NCI-H146 (cell line): ENCODE data around the gene LCOR.
"Not testable (repeated sequence)": the region's sequence is repeated elsewhere in the genome, so short reads cannot be mapped to it uniquely, and the experiment has no call there.

Experiments
- DNase-seq: peaks from one replicate; lab custom pipeline; 2025; lab: John Stamatoyannopoulos, UW

Gene LCOR

DNA sequence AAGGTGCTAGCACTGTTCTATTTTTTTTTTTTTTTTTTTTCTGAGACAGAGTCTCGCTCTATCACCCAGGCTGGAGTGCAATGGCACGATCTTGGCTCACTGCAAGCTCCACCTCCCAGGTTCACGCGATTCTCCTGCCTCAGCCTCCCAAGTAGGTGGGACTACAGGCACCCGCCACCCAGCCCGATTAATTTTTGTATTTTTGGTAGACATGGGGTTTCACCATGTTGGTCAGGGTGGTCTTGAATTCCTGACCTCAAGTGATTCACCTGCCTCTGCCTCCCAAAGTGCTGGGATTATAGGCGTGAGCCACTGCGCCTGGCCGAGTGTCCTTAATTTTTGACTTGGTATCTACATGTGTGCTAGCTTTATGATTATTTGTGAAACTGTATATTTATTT lies 201.7 kb downstream of the LCOR start:
- not testable (repeated sequence) for DNase-seq

DNA sequence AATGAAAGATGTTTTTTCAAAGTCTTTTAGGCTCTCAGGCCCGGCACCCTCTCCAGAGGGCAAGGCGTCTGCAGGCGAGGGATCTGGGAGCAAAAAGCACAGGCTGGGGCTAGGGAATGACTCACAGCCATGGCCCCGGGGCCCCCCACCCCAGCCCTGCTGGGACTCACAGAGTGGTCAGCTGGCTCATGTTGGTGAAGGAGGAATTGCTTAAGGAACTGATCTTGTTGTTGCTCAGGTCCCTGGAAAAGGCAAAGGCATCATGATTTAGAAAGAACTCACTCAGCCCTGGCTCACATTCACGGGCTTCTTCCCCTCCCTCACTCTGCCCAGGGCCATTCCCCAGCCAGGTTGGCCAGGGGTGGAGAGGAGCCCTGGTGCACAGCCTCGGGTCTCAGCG lies 202.2 kb downstream of the LCOR start:
- DNase-seq: no peak

DNA sequence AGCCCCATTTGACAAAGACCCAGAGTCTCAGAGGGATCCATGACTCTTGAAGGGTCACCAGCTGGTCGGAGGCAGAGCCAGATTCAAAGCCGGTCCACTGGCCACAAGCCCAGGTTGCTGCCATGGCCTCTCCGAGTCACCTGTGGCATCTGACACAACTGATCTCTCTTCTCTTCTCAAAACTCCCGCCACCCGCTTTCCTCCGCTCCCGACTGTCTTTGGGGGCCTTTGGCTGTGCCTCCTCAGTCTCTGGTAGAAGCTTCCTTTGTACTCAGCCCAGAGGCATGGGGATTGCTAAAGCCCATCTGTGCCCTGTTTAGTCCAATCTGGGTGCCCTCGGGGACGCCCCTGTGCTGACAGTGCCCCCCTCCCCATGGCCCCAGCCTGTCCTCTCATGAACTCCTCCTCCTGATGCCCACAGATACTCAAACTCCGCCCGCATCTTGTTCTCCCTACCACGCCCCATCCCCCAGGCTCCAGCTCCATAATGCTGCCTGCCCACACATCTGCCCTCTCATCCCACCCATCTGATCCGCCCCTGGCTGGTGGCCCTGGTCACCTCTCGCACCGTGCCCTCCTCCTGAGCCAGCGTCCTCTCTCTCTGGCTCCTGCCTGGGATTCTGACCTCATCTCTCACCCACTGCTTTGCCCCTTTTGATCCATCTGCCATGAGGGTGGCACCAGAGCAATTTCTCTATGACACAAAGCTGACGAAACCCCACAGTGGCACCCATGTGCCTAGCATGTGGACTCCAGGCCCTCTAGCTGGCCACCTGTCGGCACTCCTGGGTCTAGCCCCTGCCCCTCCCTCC lies 203.1 kb downstream of the LCOR start:
- DNase-seq: no peak

DNA sequence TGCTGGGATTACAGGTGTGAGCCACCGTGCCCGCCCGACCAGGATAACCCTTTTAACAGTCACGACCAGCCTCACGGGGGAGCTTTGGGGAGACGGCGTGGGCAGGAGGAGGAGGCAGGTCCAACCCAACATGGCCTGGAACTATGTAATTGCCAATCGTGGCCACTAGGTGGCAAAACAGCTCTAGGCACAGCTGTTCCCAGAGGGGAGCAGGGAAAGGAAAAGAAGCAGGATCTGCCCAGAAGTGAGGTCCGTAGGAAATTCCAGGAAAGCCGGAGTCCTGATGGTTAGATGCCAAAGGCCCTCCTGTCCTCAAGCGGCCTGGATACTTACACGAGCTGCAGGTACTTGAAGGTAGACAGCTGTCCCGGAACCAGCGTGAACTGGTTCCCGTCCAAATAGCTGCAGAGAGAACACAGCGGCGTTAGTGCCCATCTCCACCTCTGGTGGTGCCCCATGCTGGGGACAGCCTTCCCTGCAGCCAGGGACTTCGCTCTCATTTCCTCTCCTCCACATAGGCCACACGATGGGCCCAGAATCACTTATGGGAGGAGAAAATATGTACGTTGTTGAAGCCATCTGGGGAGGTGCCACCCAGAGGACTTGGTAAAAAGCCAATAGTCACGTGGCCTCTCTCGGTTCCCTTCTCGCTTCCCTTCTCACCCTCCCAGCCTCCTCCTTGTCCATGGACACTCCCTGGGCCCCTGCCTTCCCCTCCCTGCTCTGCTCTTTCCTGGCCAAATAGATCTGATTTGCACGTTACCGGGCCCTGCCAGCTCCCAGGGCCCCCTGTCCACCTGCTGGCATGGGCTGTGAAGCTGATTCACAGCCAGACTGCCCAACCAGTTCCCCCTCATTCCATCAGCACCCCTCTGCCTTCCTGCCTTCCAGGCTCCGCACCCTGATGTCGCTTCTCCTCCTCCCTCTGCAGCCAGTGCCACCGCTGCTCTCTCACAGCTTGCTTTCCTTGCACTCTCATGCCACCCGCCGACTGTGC lies 205.6 kb downstream of the LCOR start:
- peak; percentile 77 for DNase-seq

DNA sequence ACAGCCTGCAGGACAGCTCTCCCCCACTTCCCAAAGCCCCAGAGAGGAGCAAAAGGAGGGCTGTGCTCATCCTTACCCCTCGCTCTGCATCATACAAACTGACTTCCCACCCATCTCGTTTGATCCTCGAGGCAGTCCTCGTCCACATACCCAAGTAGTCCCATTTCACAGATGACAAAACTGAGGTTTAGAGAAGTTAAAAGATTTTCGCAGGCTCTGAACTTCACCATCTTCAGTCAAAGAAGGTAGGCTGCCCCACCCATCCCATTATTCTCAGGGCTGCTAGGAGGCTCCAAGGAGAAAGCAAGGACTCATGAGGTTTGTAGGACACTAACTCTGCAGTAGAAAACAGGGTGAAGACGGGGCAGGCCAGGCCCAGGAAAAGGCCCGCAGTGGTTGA lies 206.6 kb downstream of the LCOR start:
- no peak for DNase-seq

DNA sequence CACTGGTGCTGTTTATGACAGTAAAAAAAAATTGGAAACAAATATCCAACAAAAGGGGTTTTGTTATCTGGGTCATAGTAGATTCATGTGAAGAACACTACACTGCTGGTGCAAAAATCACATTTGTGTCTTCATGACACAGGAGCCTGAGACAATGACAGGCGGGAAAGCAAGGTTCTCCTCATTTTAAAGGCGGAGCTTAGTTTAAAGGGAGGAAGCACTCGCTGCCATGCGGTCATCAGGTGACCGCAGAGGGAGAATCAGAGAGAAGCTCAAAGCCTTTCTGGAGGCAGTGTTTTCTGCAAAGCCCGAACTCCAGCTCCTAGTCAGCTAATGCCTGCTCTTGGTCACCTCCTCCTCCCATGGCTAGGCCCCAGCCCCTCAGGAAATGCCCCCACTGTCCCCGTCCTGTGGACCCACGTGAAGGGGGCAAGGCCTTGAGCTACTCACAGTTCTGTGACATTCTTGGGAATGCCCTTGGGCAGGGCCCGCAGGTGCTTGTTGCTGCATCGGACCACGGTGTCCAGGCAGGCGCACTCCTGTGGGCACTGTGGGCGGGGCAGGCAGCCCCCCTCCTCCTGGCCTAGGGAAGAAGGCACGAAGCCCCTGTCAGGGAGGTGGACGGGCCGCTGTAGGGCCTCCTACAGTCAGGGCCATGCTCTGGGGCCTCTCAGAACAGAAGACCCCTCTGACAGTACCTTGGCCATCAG lies 207.6 kb downstream of the LCOR start:
- DNase-seq: no peak

DNA sequence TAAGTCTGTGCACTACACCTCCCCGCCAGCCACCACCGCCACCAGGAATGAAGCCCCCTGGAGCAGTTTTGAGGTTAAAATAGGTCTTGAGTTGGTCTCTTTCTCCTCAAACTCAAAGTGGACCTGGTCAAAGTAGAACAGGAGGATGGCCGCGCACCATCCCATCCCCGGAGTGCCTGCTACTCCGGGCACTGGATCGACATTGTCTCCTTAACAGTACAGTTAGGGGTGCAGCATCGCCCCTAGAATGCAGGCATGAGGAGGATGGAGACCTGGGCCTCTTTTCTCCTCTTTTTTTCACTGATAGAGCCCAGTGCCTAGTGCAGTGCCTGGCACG lies 208.1 kb downstream of the LCOR start:
- DNase-seq: no peak

DNA sequence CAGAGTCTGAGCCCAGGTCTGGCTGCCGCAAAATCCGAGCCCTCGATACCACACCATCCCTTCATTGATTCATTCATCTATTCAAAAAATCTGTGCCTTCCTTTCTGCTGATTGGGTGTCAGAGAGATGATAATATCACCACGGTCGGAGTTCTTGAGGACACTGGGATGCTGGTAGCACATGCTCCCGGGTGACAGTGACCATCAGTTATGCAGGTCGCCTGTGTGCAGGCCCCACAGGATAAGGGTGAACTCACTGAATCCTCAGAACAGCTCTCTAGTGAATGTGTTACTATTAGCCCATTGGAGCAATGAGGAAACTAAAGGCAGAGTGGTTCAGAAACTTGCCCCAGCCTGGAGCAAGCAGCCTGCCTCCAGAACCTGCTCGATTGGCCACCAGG lies 208.6 kb downstream of the LCOR start:
- no peak for DNase-seq

DNA sequence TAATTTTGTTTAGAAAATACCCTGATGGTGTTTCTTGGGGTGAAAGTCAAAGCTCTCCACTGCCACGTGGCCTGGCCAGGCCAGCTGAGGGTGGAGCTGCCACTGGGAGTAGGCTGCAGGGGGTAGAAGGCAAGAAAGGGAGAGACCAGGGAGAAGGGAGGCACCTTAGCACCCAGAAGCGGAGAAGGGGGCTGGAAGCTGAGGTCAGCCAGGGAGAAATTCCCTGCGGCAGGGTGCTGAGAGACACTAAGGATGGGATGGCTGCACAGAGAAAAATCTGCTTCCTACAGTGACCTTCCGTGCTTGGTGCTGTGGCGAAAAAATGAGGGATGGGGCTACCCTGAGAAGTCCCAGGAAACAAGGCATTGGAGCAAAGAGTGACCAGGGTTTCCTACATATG lies 210.0 kb downstream of the LCOR start:
- DNase-seq: no peak

DNA sequence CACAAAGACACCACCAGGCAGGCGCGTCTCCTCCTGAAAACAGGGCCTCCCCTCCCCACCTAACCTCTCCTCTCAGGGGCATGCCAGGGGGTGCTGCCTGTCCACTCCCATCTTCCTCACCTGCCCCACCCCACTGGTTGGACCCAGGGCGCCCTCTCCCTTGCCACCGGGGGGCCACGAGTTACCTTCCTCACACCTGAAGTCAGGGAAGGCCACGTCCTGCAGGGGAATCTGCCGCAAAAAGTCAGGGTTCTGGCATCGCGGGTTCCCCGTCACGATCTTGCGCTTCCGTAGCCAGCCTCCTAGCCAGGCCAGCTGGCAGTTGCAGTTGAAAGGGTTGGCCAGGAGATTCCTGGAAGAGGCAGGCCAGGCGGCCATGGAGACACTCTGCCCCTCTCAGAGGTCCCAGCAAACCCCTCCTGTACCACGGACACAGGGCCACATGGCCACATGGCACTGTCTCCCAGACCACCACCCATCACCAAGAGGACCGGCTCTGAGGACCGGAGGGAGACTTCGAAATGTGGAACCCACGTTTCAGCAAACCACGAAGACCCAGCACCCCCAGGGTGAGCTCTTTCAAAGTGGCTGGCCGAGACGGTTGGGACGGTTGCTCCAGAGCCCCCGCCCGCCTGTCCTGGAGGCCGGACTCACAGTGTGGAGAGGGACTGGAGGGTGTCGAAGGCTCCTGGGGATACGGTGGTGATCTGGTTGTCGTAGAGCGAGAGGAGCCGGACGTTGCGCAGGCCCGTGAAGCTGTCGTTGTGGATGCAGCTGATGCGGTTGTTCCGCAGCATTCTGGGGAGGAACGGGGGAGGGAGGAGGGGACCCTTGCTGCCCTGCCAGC lies 210.8 kb downstream of the LCOR start:
- DNase-seq: no peak

DNA sequence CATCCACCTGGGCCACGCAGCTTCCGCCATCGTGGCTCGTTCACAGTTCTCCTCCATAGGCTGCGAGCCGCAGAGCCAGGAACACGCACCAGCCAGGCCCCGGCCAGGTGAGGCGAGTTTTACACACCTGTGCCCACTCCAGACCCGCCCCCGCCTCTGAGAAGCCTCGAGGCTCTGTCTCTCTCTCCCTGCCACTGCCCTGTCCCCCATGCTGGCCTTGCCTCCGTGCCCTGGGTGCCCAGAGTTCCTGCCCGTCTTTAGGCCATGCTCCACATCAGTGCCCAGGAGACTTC lies 211.4 kb downstream of the LCOR start:
- no peak for DNase-seq
